Suprapubic skin (tissue), 4 donors: Measurements from ENCODE around the gene MCAM. TPM values are rescaled to one million over a fixed set of nuclear protein-coding genes. Genes with fewer than 3 reads are reported as not detected.

Experiments
- DNase-seq, 2 donors: peaks; one replicate each; pipeline ENCODE4 v3.0.0-alpha.2; 2019; ENCODE audit warnings: low spot score in 2 of 2
- H3K27ac ChIP-seq: fragments of 200-600 bp; sonication (generic); one replicate; pipeline ENCODE4 v1.5.1; 2019
- H3K27me3 ChIP-seq: fragments of 200-600 bp; sonication (generic); one replicate; pipeline ENCODE4 v1.5.1; 2019
- H3K36me3 ChIP-seq: fragments of 200-600 bp; sonication (generic); one replicate; pipeline ENCODE4 v1.5.1; 2019
- H3K4me1 ChIP-seq: fragments of 200-600 bp; sonication (generic); one replicate; pipeline ENCODE4 v1.5.1; 2019
- H3K4me3 ChIP-seq: fragments of 200-600 bp; sonication (generic); one replicate; pipeline ENCODE4 v1.5.1; 2019; ENCODE audit warnings: mild to moderate bottlenecking
- H3K9me3 ChIP-seq: fragments of 200-600 bp; sonication (generic); one replicate; pipeline ENCODE4 v1.5.1; 2019
- CTCF ChIP-seq, 2 donors: fragments of 200-600 bp in 1 of 2; fragments of 450-650 bp in 1 of 2; sonication (generic) in 1 of 2; IDR thresholded peaks; one replicate each; pipeline ENCODE4 v1.5.1; 2016 to 2019; ENCODE audit warnings: antibody characterized with exemption in 2 of 2, mild to moderate bottlenecking in 1 of 2, moderate library complexity in 1 of 2
- EP300 ChIP-seq: sonication (generic); formaldehyde crosslinking; IDR thresholded peaks from one replicate; pipeline ENCODE4 v1.6.1; 2017; ENCODE audit warnings: antibody characterized with exemption
- POLR2A ChIP-seq, 2 donors: fragments of 450-650 bp; IDR thresholded peaks; one replicate each; pipeline ENCODE4 v1.6.1; 2017; ENCODE audit warnings: antibody characterized with exemption in 2 of 2, mild to moderate bottlenecking in 2 of 2, moderate library complexity in 2 of 2
- POLR2AphosphoS5 ChIP-seq, 3 donors: sonication (generic); formaldehyde crosslinking; IDR thresholded peaks; one replicate each; pipeline ENCODE4 v1.6.1; 2017; ENCODE audit warnings: antibody characterized with exemption in 3 of 3
- WGBS: methylation state at CpG from one replicate; pipeline ENCODE4 v1.1.5; 2018; 5-methylcytosine and 5-hydroxymethylcytosine counted together
- total RNA-seq, 4 donors: library from RNA; depleted of rRNA; stranded (reverse); fragments of >200 nt; gene quantifications; one replicate each; pipeline ENCODE4 v1.1.0, GENCODE V29; 2016

Gene MCAM
- total RNA-seq, 4 donors from 2014 or later: 104 to 163 (median 124) TPM

- no peaks in the 10 kb centered on the region for H3K9me3 ChIP-seq
- DNase-seq: peak; percentile 91 to 93
- no peak for TF ChIP-seq POLR2A (IDR thresholded peaks at IDR 0.05)
- no peak for TF ChIP-seq CTCF (IDR thresholded peaks at IDR 0.05)
- TF ChIP-seq POLR2AphosphoS5 (IDR thresholded peaks at IDR 0.05): no peak
- no peak for TF ChIP-seq EP300
- peak within 1 kb of the TSS; percentile 66 for H3K4me3 ChIP-seq
- H3K27ac ChIP-seq: peak within 1 kb of the TSS; percentile 89
- H3K27me3 ChIP-seq: peaks cover 14% of the 10 kb centered on the region
- 5% methylated on average over 16 of the region's 53 CpGs for WGBS
- H3K36me3 ChIP-seq: peaks cover 8% of the 10 kb centered on the region
- H3K4me1 ChIP-seq: peaks cover 47% of the 10 kb centered on the region
Measured at GRCh38 chr11:119340335-119341221, 23.6 kb upstream of the MCAM start, which contains the start of gene C1QTNF5. Gene C1QTNF5, minus strand, starts transcription at chr11:119340883. Its CDS starts 486 bp downstream, at chr11:119340397.

GRCh38 chr11:119339589-119340334, 22.8 kb upstream of the MCAM start:
- H3K36me3 ChIP-seq: peaks cover 8% of the 10 kb centered on the region

GRCh38 chr11:119338965-119339588, 22.1 kb upstream of the MCAM start:
- Histone ChIP-seq H3K27ac (peak overlapping the region; percentile 89), H3K4me1 (peaks cover 57% of the 10 kb centered on the region)
- DNase-seq: no peak

More at GRCh38 chr11:119339589-119340334, 22.8 kb upstream of the MCAM start:
- peak; percentile 58 to 86 for TF ChIP-seq CTCF (IDR thresholded peaks at IDR 0.05)
- TF ChIP-seq EP300: no peak
- no CpG with 5 or more reads among the region's 86 CpGs for WGBS
- Histone ChIP-seq H3K4me1 (peaks cover 56% of the 10 kb centered on the region), H3K9me3 (no peaks in the 10 kb centered on the region), H3K4me3 (peak overlapping the region; percentile 66), H3K27me3 (peaks cover 14% of the 10 kb centered on the region), H3K27ac (peak overlapping the region; percentile 89)
- no peak for DNase-seq

GRCh38 chr11:119338318-119338890, 21.5 kb upstream of the MCAM start:
- Histone ChIP-seq H3K27ac (no peak overlapping the region), H3K27me3 (peaks cover 14% of the 10 kb centered on the region), H3K9me3 (no peaks in the 10 kb centered on the region), H3K36me3 (peaks cover 8% of the 10 kb centered on the region), H3K4me1 (peaks cover 57% of the 10 kb centered on the region), H3K4me3 (peak overlapping the region; percentile 66)
- DNase-seq: no peak
- TF ChIP-seq EP300: no peak
- no peak for TF ChIP-seq POLR2AphosphoS5 (IDR thresholded peaks at IDR 0.05)
- peak; percentile 74 to 86 for TF ChIP-seq CTCF (IDR thresholded peaks at IDR 0.05)
- WGBS: 29% methylated on average over 17 of the region's 17 CpGs

More at GRCh38 chr11:119338965-119339588, 22.1 kb upstream of the MCAM start:
- H3K36me3 ChIP-seq: peaks cover 8% of the 10 kb centered on the region
- TF ChIP-seq CTCF (IDR thresholded peaks at IDR 0.05): no peak
- no peak for TF ChIP-seq POLR2AphosphoS5 (IDR thresholded peaks at IDR 0.05)
- no peak for TF ChIP-seq EP300
- TF ChIP-seq POLR2A (IDR thresholded peaks at IDR 0.05): no peak
- H3K27me3 ChIP-seq: peaks cover 14% of the 10 kb centered on the region
- 70% methylated on average over 8 of the region's 11 CpGs for WGBS
- no peaks in the 10 kb centered on the region for H3K9me3 ChIP-seq
- H3K4me3 ChIP-seq: peak overlapping the region; percentile 66
